ENCODE results near the gene UCK1. TPM values are rescaled to one million over a fixed set of nuclear protein-coding genes. Genes with fewer than 3 reads are reported as not detected.

UCK1 gene
- total and polyA plus RNA-seq, 4 donors: 24.5 to 45.7 (median 32.0) TPM

Other genes with a start within 250 kb of the UCK1 start
- 1 to 10 TPM; 6.6 to 9.5 TPM for gene PLPP7, start 241.5 kb downstream of the UCK1 start, total RNA-seq
- gene PLPP7, start 241.5 kb downstream of the UCK1 start, polyA plus RNA-seq: 10 to 100 TPM in 1 of 2 donors, 1 to 10 TPM in 1; 5.6 to 11.1 TPM
- 100 to 1,000 TPM; 200 to 263 TPM for gene PRRC2B, start 137.2 kb downstream of the UCK1 start, total RNA-seq
- gene PRRC2B, start 137.2 kb downstream of the UCK1 start, polyA plus RNA-seq: 10 to 100 TPM; 23.9 to 50.8 TPM
- gene POMT1, start 28.3 kb downstream of the UCK1 start, total RNA-seq: 10 to 100 TPM; 22.0 to 33.1 TPM
- 10 to 100 TPM; 10.0 to 97.0 TPM for gene POMT1, start 28.3 kb downstream of the UCK1 start, polyA plus RNA-seq
- not detected for gene PRRT1B, start 14.3 kb upstream of the UCK1 start, total RNA-seq
- not detected for gene PRRT1B, start 14.3 kb upstream of the UCK1 start, polyA plus RNA-seq
- gene RAPGEF1, start 208.8 kb upstream of the UCK1 start, total RNA-seq: 10 to 100 TPM; 85.9 to 93.2 TPM
- gene RAPGEF1, start 208.8 kb upstream of the UCK1 start, polyA plus RNA-seq: 10 to 100 TPM; 17.5 to 23.4 TPM

Measured in aorta (tissue), 4 donors.